GM10266 (cell line): ENCODE measurements around the gene DIP2C.

Experiments
- DNase-seq: peaks from one replicate; pipeline ENCODE4 v3.0.0; 2012; ENCODE audit errors: extremely low spot score
- TF ChIP-seq, protein P1 (sequence below): IDR thresholded peaks from 2 replicates; pipeline ENCODE4 v1.5.1; 2012; ENCODE audit warnings: mild to moderate bottlenecking, low read depth; ENCODE audit not compliant: control insufficient read depth, insufficient read depth; ENCODE audit errors: missing control alignments

The DIP2C gene

DNA sequence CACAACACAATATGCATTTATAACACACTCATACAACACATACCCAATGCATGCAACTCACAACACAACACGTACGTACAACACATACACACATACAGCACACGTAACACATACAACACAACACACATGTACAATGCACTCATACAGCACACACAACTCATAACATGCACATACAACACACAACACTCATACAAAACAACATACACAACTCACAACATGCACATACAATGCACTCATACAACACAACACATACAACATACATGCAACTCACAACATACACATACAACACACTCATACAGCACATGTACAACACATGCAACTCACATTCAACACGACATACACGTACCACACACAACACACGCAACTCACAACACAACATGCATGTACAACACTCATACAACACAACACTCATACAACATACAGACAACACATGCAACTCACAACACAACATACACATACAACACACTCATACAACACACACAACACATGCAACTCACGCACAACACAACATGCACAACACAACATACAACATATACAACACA, 21.8 kb downstream of the DIP2C start:
- TF ChIP-seq, protein P1, sequence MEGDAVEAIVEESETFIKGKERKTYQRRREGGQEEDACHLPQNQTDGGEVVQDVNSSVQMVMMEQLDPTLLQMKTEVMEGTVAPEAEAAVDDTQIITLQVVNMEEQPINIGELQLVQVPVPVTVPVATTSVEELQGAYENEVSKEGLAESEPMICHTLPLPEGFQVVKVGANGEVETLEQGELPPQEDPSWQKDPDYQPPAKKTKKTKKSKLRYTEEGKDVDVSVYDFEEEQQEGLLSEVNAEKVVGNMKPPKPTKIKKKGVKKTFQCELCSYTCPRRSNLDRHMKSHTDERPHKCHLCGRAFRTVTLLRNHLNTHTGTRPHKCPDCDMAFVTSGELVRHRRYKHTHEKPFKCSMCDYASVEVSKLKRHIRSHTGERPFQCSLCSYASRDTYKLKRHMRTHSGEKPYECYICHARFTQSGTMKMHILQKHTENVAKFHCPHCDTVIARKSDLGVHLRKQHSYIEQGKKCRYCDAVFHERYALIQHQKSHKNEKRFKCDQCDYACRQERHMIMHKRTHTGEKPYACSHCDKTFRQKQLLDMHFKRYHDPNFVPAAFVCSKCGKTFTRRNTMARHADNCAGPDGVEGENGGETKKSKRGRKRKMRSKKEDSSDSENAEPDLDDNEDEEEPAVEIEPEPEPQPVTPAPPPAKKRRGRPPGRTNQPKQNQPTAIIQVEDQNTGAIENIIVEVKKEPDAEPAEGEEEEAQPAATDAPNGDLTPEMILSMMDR: no peak

DNA sequence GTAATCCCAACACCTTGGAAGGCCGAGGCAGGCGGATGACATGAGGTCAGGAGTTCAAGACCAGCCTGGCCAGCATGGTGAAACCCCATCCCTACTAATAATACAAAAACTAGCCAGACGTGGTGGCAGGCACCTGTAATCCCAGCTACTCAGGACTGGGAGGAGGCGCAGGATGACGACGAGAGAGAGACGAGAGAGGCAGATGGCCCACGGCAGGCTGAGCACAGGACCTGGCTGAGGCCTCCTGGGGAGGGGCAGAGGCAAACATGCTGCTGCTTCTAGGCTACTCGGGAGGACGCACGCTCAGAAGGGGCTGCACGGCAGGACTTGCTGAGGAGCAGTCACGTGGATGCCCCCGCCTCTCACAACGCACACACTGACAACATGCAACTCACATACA, 22.4 kb downstream of the DIP2C start:
- TF ChIP-seq, protein P1: no peak

More for the DNA sequence above, 21.8 kb downstream of the DIP2C start:
- DNase-seq: no peak

DNA sequence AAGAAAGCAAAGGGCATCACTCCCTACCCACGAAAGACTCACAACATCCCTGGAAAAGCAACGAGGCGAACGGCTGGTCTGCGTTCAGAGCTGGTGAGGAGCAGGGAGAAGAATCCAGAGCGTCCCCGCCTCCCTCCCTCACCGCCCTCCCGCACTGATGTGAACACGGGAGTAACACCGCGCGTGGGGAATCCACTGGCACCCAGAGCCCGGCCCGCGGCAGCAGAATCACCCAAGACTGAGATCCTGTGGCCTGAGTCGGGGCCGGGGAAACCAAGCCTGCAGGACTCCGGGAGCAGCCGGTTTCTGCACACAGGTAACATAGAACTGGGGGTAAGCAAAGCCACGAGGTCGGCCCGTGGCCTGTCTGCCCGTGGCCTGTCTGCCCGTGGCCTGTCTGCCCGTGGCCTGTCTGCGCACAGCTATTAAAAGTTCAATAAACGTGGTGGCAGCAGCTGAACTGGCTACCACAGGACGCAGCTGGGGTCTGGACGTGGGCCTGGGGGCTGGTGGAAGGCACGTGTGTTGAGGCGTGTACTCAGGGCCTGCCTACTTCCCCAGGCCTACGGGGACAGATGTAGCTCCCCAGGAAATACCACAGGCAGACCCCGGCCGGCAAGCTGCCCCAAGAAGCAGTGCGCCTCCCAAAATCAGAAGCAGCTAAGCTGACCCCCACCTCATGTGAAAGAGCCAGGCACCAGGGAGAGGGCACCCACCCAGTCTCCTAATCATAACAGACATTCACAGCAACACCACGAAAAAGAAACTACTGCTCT, 23.0 kb downstream of the DIP2C start:
- TF ChIP-seq, protein P1: no peak
- DNase-seq: no peak

More for the DNA sequence above, 22.4 kb downstream of the DIP2C start:
- DNase-seq: no peak

DNA sequence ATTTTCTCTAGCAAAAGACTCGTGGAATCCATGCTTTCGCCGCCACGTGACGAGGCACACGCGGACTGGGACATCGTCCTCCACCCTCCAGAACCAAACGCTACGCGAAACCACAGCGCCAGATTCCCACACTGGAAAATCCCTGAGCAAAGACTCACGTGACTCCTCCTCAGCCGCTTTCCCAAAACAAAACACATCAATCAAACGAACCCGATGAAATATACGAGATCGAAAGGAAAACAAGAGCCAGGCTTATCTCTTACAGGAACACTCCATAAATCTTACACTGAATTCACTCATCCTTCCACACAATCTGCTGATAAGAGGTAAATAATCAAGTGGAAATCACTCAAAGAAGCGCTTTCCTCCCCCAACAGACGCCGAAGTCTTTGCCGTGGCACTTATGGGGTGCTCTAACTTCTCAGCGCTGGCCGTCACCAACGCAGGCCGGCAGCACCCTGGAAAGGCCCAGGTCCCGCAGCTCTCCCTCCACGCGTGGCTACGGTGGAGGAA, 23.8 kb downstream of the DIP2C start:
- DNase-seq: no peak
- TF ChIP-seq, protein P1: no peak

DNA sequence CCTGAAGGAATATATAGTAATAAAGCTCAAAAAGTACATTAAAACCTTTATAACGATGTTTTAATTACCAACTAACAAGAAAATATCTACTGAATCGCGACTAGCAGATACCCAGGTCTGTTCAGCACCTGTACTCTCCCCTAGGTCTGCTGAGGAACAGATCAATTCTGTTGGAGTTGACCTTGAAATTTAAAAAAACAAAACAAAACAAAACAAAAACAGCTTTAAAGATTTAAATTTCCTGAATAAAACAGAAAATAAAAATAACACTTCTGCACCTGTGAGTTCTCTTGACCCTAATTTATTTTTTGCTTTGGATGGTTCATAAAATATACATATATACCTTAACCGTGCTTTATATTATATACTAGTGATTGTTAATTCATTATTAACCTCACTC, 24.6 kb downstream of the DIP2C start:
- TF ChIP-seq, protein P1: no peak
- no peak for DNase-seq

DNA sequence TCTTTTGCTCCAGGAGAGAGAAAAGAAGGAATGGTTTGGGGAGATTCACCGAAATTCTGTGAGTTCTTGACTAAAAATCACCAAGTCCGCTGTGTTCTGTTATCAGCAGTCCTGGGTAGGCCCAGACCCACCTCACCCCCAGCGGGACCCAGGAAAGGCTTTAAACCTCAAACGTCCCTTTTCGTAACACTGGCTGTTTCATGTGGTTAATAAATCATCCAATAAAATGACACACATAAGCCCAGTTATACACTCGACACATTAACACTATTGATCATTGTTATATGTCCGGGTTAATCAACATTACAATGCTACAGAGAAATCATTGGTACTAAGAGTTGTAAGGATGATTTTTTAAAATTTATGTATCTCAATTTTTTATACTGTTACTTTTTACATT, 25.2 kb downstream of the DIP2C start:
- TF ChIP-seq, protein P1: no peak
- no peak for DNase-seq

DNA sequence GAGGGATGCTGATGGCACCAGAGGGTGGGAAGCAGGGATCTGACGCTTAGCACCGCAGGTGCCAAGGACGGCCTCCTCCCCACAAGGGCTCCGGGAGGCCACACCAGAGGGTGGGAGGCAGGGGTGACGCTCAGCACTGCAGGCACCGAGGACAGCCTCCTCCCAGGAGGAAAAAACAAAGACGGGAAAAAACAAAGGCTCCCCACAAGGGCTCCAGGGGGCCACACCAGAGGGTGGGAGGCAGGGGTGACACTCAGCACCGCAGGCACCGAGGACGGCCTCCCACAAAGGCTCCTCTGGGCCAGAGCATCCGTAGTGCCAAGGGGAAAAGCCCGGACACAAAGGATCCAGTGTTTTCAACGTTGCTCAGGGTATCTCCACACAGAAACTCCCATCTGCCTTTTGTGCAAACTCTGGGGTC, 25.6 kb downstream of the DIP2C start:
- TF ChIP-seq, protein P1: no peak
- no peak for DNase-seq
